Mucosa of descending colon (tissue), 3 donors: Measurements from ENCODE around the gene ASS1. TPM values are rescaled to one million over a fixed set of nuclear protein-coding genes. Genes with fewer than 3 reads are reported as not detected.

ENCODE experiments used
- ATAC-seq: fragments of 200-7000 bp; cut with Tn5 transposase; one replicate; pipeline ENCODE4 v1.9.1; 2020; ENCODE audit warnings: mild to moderate bottlenecking, moderate library complexity
- DNase-seq, 3 donors: peaks; one replicate each; pipeline ENCODE4 v3.0.0-alpha.2; 2020
- H3K36me3 ChIP-seq: fragments of 200-600 bp; one replicate; pipeline ENCODE4 v1.8.0; 2021; ENCODE audit warnings: low read depth, mild to moderate bottlenecking
- H3K4me1 ChIP-seq: fragments of 200-600 bp; one replicate; pipeline ENCODE4 v1.8.0; 2021; ENCODE audit warnings: low read depth, mild to moderate bottlenecking
- H3K4me3 ChIP-seq: fragments of 200-600 bp; one replicate; pipeline ENCODE4 v1.8.0; 2021; ENCODE audit warnings: mild to moderate bottlenecking
- H3K9me3 ChIP-seq: fragments of 200-600 bp; one replicate; pipeline ENCODE4 v1.8.0; 2021; ENCODE audit warnings: mild to moderate bottlenecking
- CTCF ChIP-seq: fragments of 200-600 bp; IDR thresholded peaks from one replicate; pipeline ENCODE4 v1.8.0; 2022; ENCODE audit warnings: antibody characterized with exemption, mild to moderate bottlenecking
- intact Hi-C, 2 donors: fragments of 100-400 bp; cut with DNase I in 1 of 2; cut with micrococcal nuclease in 1 of 2; formaldehyde crosslinking; loops; one replicate each; pipeline versions ENCODE4 v1.11.0 to v1.11.1; 2022; cut with DNase I, micrococcal nuclease
- total RNA-seq, 3 donors: library from RNA; stranded (reverse); fragmentation: NEBNext Ultra II Directional in 2 of 3; extraction: Animal tissue kit (Norgen Biotek cat#: 25700) in 2 of 3; gene quantifications; one replicate each; pipeline versions ENCODE4 v1.2.1 to v1.2.4, GENCODE V29; 2021 to 2023
- donor health status: DM: no; HTN: no; CAD: no; lungs with moderate emphysema.
- donor health status: DM: no; HTN: no; CAD: no.
- donor health status: DM: no; HTN: yes; CAD: no.

The ASS1 gene
- total RNA-seq, 3 donors from 2014 or later = 221 to 410 (median 408) TPM

- intact Hi-C loops = no loop called here
- Histone ChIP-seq H3K4me1 (no peaks in the 10 kb centered on the region), H3K4me3 (no peak overlapping the region), H3K9me3 (no peaks in the 10 kb centered on the region), H3K36me3 (no peaks in the 10 kb centered on the region)
- TF ChIP-seq CTCF = no peak
- DNase-seq (no peak), ATAC-seq (no peak)
Observed at GRCh38 chr9:130473009-130473408, 28.2 kb downstream of the ASS1 start.

- TF ChIP-seq CTCF = no peak
- no peaks in the 10 kb centered on the region for H3K4me1 ChIP-seq
- H3K36me3 ChIP-seq = no peaks in the 10 kb centered on the region
- no peak overlapping the region for H3K4me3 ChIP-seq
- ATAC-seq (no peak), DNase-seq (no peak)
- intact Hi-C loops = no loop called here
- no peaks in the 10 kb centered on the region for H3K9me3 ChIP-seq
Observed at GRCh38 chr9:130473566-130473965, 28.8 kb downstream of the ASS1 start.

- intact Hi-C loops = no loop called here
- TF ChIP-seq CTCF = no peak
- Histone ChIP-seq H3K36me3 (no peaks in the 10 kb centered on the region), H3K4me1 (no peaks in the 10 kb centered on the region), H3K9me3 (no peaks in the 10 kb centered on the region), H3K4me3 (no peak overlapping the region)
- DNase-seq (no peak), ATAC-seq (no peak)
Observed at GRCh38 chr9:130474106-130474505, 29.3 kb downstream of the ASS1 start.

- H3K4me1 ChIP-seq = no peaks in the 10 kb centered on the region
- intact Hi-C loops = no loop called here
- no peak overlapping the region for H3K4me3 ChIP-seq
- no peak for TF ChIP-seq CTCF
- ATAC-seq (no peak), DNase-seq (no peak)
- H3K9me3 ChIP-seq = no peaks in the 10 kb centered on the region
- no peaks in the 10 kb centered on the region for H3K36me3 ChIP-seq
Observed at GRCh38 chr9:130476151-130476730, 31.5 kb downstream of the ASS1 start.

GRCh38 chr9:130477564-130477963 is 32.8 kb downstream of the ASS1 start:
- H3K4me1 ChIP-seq = no peaks in the 10 kb centered on the region
- H3K4me3 ChIP-seq = no peak overlapping the region
- H3K36me3 ChIP-seq = no peaks in the 10 kb centered on the region
- no peaks in the 10 kb centered on the region for H3K9me3 ChIP-seq
- intact Hi-C loops = no loop called here
- no peak for ATAC-seq
- DNase-seq = no peak
- no peak for TF ChIP-seq CTCF

- no peak for TF ChIP-seq CTCF
- ATAC-seq (no peak), DNase-seq (no peak)
- intact Hi-C loops = no loop called here
- no peak overlapping the region for H3K4me3 ChIP-seq
- H3K36me3 ChIP-seq = no peaks in the 10 kb centered on the region
- H3K9me3 ChIP-seq = no peaks in the 10 kb centered on the region
- H3K4me1 ChIP-seq = no peaks in the 10 kb centered on the region
Observed at GRCh38 chr9:130478152-130478551, 33.4 kb downstream of the ASS1 start.
